Dedifferentiated amniotic fluid mesenchymal stem cell (primary cell): Measurements from ENCODE around the gene KASH5.

Experiments used
- DNase-seq: peaks from one replicate; pipeline ENCODE4 v3.0.0-alpha.2; 2016; ENCODE audit errors: extremely low spot score

Gene KASH5

DNA sequence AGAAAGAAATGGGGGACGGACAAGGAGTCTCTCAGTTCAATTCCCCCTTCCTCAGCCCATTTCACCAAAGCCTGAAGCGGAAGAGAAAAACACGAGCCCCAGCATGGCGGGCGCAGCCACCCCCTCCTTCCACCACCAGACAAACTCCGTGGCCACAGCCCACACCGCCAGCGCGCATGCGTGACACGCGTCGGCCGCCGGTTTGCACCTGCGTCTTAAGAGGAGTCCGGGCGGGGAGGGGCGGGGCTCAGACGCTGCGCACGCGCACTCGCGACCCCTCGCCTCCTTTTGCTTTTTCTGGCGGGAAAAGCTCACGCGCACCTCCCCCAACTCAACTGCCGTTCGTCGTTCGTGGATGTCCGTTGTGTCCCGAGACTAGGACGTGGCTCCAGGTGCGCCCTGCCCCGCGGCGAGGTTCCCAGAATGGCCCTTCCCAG lies at the start of gene KASH5:
Gene KASH5 (plus strand): TSS at position 314 of the 437 bp plus-strand sequence. CDS start 2,635 bp downstream, outside the sequence.
- no peak for DNase-seq

DNA sequence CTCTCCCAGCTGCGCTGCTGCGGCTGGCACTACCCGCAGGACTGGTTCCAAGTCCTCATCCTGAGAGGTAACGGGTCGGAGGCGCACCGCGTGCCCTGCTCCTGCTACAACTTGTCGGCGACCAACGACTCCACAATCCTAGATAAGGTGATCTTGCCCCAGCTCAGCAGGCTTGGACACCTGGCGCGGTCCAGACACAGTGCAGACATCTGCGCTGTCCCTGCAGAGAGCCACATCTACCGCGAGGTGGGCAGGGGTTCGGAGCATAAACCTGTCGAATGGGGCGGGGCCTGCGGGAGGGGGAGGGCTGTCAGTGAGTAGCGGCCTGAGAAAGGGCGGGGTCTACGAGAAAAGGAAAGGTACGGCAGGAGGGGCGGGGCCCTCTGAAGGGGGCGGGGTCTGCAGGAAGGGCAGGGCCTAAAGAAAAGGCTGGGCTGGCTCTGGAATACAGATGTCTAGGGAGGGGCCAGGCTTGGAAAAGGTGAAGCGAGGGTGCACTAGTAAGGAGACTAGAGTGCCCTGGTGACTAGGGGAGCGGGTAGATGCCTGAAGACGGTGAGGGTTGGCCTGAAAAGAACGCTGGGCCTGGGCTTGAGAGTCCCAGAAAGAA lies 49.3 kb upstream of the KASH5 start:
- DNase-seq: no peak

DNA sequence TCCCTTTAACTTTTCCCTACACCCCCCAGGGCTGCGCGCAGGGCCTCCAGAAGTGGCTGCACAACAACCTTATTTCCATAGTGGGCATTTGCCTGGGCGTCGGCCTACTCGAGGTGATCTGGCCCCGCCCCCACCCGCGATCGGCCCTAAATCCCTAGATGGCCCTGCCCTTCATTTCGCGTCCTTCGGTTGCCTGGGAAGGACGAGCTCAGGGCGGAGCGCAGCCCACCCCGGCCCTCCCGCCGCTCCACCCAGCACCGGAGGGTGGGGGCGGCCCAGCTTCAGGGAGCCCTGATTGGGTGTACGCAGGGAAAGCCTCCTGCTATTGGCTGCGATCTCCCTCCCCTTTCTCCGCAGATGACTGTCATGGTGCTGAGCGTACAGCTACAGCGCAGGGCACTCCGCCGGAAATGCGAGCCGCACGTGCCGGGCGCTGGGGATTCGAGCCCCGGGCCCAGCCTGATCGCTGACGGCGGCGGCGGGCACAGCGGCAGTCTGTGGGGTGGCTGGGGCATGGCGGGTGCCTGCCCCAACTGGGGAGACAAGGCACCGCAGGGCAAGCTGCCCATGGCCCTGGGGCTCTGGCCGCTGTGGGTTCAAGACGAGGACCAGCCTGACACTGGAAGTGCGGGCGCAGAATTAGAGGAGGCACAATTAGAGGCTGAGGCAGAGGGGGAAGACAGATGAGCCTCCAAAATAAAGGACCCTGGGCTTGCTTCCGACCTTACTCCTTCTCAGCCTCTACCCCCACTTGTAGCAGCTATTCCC lies 48.6 kb upstream of the KASH5 start:
- no peak for DNase-seq

- DNase-seq: no peak
Observed at GRCh38 chr19:49340069-49340864, 47.8 kb upstream of the KASH5 start.

DNA sequence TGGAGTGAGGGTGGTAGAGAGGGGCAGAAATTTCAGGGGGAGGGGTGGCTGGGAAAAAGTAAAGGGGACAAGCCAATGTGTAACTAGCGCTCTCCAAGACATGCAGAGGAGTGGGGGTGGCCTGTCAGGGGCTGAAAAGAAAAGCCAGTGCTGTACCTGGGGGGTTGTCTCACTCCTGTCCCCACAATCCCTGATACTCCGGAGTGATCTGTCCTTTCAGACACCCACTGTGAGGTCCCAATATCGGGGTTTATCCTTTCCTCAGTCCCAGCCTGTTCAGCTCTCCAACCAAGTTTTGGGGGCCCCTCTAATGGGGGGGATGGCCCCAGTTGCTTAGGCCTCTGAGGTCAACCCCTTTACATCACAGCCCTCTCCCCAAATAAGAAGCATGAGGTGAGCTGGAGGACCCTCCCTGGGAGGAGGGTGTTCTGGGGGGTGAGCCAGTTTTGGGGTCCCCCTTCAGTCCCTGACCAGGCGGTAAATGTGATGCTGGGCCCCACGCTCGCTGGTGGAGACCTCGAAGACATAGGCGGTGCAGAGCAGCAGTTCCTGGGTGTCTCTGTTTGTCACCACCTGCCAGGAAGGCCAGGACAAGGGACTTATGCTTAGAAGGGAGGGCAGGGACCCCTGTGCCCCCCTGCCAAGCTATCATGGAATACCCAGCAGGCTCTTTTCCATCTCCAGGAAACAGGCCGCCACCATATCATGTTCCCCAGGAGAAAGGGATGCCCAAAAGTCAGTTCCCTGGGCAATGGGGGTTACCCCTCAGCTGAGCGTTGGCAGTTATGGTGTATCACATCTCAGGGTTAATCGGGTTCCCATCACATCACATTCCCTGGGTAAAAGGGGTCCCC lies 47.0 kb upstream of the KASH5 start:
- DNase-seq: no peak

DNA sequence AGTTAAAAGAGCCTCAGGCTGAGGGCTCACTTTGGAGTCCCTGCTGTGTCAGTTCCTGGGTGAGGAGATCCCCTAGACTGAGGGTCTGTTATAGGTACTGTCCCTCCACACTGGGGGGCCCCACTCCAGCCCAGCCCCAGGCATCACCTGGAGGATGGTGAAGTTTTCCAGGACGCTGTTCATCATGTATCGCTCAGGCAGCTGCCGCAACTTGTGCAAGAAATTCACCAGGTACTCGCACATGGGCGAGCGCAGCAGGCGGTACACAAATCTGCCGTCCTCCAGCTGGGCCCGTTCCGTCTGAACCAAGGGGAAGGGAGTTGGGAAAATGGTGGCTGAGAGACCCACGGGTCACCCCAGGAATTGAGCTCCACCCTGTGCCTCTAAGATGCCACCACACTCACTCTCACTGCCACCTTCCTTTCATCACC lies 45.7 kb upstream of the KASH5 start:
- no peak for DNase-seq

- no peak for DNase-seq
Observed at GRCh38 chr19:49343123-49343522, 44.9 kb upstream of the KASH5 start.

GRCh38 chr19:49344505-49345423 lies 43.3 kb upstream of the KASH5 start:
- no peak for DNase-seq

DNA sequence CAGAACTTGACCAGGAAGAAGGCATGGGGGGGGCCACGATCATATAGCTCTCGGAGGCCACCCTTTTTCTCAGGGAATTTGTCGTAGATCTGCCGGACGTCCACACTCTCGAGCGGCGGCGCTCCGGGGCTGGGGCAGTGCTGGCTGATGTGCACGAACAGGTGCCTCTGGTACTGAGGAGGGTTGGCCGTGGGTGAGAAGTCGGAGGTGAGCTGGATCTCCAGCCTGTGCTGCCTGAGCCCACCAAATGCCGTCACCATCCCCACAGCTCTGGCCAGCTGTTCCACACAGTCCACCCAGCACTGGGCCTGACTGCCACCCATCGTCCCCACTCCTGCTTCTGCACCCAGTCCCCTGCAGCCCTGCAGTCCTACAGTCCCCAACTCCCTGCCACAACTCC lies 40.9 kb upstream of the KASH5 start:
- DNase-seq: no peak

DNA sequence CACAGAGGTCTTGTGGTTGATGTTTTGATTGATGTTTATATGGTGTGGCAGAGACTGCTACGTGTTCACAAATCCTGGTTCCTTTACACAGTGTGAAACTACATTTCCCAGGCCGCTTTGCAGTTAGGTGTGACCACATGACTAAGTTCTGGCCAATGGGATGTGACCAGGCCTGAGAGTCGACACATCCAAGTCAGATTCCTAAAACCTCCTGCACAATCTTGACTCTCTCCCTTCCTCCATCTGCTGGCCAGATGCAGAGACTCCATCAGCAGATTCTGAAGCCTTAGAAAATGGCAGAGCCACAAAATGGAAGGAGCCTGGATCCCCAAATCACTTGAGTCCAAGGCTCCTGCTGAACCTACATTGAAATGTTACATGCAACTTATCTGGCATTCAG lies 40.2 kb upstream of the KASH5 start:
- DNase-seq: no peak

- no peak for DNase-seq
Observed at GRCh38 chr19:49348305-49349189, 39.5 kb upstream of the KASH5 start.

- no peak for DNase-seq
Observed at GRCh38 chr19:49349567-49349966, 38.5 kb upstream of the KASH5 start.

GRCh38 chr19:49355909-49356353 lies 32.1 kb upstream of the KASH5 start:
- no peak for DNase-seq

DNA sequence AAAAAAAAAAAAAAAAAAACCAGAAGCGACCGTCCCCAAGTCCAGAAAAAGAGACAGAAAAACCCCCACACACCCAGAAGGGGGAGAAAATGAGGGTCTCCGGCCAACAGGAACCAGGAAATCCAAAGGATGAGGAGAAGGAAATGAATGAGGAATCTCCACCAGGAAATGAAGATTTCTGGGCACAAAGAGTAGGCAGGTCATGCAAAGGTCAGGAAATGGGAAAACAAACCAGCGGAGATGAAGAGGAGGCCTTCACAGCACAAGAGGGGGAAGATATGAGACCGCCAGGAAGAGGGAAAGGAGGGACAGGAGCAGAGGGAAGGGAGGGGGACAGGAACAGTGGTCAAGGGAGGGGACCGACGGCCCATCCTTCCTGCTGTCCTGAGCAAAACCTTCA lies 31.7 kb upstream of the KASH5 start:
- DNase-seq: no peak

- DNase-seq: no peak
Observed at GRCh38 chr19:49357186-49357585, 30.9 kb upstream of the KASH5 start.

DNA sequence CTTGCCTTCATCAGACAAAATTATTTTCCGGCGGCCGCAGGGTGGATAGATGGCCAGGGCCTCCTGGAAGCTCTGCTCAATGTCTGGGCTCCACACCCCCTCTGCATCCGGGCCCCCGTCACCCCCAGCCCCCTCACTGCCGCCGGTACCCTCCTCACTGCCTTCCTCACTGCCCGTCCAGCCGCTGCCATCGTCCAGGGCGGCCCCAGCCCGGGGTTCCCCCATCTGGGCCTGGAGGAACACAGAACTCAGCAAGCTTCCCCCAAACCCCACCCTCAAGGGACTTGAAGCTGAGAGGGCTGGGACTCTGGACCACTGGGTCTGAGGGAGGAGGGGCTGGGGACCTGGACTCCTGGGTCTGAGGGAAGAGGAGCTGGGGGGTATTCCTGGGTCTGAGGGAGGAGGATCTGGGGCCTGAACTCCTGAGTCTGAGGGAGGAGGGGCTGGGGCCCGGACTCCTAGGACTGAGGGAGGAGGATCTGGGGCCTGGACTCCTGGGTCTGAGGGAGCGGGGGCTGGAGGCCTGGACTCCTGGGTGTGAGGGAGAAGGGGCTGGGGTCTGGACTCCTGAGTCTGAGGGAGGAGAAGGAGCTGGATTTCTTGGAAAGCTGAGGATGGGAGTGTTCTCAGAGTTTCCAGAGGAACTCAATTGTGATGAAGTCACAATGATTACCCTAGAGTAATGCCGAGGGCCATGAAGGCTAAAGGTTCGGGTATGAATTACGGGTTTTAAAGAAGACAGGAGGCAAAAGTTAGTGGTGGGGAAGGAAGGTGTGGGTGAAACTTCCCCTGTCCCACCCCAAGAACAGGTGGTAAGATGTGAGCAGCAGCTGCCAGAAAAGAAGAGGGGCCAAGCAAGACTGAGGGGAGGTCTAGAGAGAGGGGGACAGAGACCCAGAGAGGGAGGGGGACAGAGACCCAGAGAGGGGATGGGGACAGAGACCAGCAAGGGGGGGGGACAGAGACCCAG lies 27.9 kb upstream of the KASH5 start:
- DNase-seq: no peak

GRCh38 chr19:49361438-49362047 lies 26.5 kb upstream of the KASH5 start:
- DNase-seq: peak; percentile 73
